ENCODE results near the gene PLA2G15.

Gene PLA2G15

GRCh38 chr16:68283346-68283745 is 38.2 kb downstream of the PLA2G15 start:
- no peak for DNase-seq (ENCODE audit: extremely low read depth, low read depth)
- no peak overlapping the region for H3K4me3 ChIP-seq (replicated peaks; ENCODE audit: low read depth, low read length)

GRCh38 chr16:68283801-68284598 is 38.8 kb downstream of the PLA2G15 start:
- H3K4me3 ChIP-seq (replicated peaks; ENCODE audit: low read depth, low read length): no peak overlapping the region
- TF ChIP-seq CTCF (IDR thresholded peaks at IDR 0.05; ENCODE audit: low read depth, low read length, missing control alignments): no peak
- no peak for DNase-seq (ENCODE audit: extremely low read depth, low read depth)

More at GRCh38 chr16:68283346-68283745, 38.2 kb downstream of the PLA2G15 start:
- TF ChIP-seq CTCF (IDR thresholded peaks at IDR 0.05; ENCODE audit: low read depth, low read length, missing control alignments): no peak

GRCh38 chr16:68284847-68285246 is 39.7 kb downstream of the PLA2G15 start:
- DNase-seq (ENCODE audit: extremely low read depth, low read depth): no peak
- TF ChIP-seq CTCF (IDR thresholded peaks at IDR 0.05; ENCODE audit: low read depth, low read length, missing control alignments): no peak
- H3K4me3 ChIP-seq (replicated peaks; ENCODE audit: low read depth, low read length): no peak overlapping the region

GRCh38 chr16:68285683-68286082 is 40.5 kb downstream of the PLA2G15 start:
- DNase-seq (ENCODE audit: extremely low read depth, low read depth): no peak
- TF ChIP-seq CTCF (IDR thresholded peaks at IDR 0.05; ENCODE audit: low read depth, low read length, missing control alignments): no peak
- no peak overlapping the region for H3K4me3 ChIP-seq (replicated peaks; ENCODE audit: low read depth, low read length)

- DNase-seq (ENCODE audit: extremely low read depth, low read depth): no peak
- H3K4me3 ChIP-seq (replicated peaks; ENCODE audit: low read depth, low read length): no peak overlapping the region
Measured at GRCh38 chr16:68286153-68287074, 41.2 kb downstream of the PLA2G15 start.

More at GRCh38 chr16:68286153-68287074, 41.2 kb downstream of the PLA2G15 start:
- TF ChIP-seq CTCF (IDR thresholded peaks at IDR 0.05; ENCODE audit: low read depth, low read length, missing control alignments): no peak

All from HFF-Myc (cell line).